NCI-H2029 (cell line): Measurements from ENCODE around the gene RAPGEF1.
"Not testable (repeated sequence)": the region's sequence is repeated elsewhere in the genome, so short reads cannot be mapped to it uniquely, and the experiment has no call there.

Source experiments
- DNase-seq: peaks from one replicate; lab custom pipeline; 2025; lab: John Stamatoyannopoulos, UW

Gene RAPGEF1, protein sequence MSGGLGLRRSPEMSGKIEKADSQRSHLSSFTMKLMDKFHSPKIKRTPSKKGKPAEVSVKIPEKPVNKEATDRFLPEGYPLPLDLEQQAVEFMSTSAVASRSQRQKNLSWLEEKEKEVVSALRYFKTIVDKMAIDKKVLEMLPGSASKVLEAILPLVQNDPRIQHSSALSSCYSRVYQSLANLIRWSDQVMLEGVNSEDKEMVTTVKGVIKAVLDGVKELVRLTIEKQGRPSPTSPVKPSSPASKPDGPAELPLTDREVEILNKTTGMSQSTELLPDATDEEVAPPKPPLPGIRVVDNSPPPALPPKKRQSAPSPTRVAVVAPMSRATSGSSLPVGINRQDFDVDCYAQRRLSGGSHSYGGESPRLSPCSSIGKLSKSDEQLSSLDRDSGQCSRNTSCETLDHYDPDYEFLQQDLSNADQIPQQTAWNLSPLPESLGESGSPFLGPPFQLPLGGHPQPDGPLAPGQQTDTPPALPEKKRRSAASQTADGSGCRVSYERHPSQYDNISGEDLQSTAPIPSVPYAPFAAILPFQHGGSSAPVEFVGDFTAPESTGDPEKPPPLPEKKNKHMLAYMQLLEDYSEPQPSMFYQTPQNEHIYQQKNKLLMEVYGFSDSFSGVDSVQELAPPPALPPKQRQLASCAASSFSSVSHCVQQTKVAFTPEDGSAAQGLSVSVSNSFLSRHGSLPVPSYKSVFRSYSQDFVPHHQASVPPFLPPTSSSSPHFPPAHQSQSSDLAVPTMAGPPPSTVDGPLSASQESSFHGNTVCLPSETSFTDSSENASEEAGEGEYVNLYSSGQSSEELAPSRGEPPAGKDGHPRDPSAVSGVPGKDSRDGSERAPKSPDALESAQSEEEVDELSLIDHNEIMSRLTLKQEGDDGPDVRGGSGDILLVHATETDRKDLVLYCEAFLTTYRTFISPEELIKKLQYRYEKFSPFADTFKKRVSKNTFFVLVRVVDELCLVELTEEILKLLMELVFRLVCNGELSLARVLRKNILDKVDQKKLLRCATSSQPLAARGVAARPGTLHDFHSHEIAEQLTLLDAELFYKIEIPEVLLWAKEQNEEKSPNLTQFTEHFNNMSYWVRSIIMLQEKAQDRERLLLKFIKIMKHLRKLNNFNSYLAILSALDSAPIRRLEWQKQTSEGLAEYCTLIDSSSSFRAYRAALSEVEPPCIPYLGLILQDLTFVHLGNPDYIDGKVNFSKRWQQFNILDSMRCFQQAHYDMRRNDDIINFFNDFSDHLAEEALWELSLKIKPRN (N-terminal part only)

DNA sequence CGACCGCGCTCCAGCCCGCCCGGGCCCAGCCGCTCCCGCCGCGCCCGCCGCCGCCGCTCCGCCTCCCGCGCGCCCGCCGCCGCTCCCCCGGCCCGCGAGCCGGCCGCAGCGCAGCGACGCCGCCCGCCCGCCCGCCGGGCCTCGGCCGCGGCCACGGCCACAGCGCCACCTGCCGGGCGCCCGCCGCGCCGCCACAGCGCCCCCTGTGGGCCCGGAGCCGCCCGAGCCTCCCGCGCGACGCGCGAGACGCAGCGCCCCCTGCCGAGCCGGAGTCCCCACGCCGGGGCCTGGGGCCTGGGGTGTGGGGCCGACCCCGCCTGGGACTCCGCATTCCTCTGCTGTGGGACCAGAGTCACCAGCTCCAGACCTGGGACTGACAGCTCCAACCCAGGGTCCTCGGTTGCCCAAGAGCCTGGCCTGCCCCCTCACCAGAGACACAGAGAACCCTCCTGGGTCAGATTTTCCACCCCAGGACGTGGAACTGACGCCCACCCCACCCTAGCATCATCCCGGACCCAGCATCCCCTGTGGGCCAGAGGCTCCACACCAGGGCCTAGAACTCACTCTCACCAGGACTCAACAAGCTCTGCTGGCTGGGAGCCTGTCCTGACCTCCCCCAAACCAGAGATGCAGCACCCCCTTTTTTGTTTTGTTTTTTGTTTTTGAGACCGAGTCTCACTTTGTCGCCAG lies at the start of gene RAPGEF1:
Gene RAPGEF1 (minus strand): TSS at position 118 of the 690 bp plus-strand sequence. CDS start 246 bp downstream, outside the sequence.
- DNase-seq: peak; percentile 56

DNA sequence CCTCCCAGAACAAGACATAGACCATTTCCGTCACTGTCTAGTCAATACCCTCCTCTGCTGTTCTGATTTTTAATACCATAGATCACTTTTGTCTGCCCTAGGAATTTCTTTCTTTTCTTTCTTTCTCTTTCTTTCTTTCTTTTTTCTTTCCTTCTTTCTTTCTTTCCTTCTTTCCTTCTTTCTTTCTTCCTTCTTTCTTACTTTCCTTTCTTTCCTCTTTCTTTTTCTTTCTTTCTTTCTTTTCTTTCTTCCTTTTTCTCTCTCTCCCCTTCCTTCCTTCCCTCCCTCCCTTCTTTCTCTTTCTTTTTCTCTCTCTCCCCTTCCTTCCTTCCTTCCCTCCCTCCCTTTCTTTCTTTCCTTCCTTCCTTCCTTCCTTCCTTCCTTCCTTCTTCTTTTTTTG lies 49.0 kb upstream of the RAPGEF1 start:
- no peak for DNase-seq

DNA sequence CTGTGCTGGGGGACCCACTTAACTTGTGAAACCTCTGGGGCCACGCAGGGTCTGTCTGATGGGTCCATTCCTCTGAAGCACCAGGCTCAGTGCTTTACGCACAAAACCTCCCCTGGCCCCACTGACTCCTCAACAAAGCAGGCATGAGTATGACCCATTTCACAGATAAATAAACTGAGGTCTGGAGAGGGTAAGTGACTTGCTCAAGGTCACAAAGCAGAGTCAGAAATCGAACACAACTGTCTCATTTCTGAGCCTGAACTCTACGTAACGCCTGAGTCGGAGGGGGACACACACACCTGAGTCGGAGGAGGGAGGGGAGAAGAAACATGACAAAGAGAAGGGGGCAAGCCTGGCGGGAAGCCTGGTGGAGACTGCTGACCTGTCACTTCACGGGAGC lies 48.0 kb upstream of the RAPGEF1 start:
- DNase-seq: no peak

DNA sequence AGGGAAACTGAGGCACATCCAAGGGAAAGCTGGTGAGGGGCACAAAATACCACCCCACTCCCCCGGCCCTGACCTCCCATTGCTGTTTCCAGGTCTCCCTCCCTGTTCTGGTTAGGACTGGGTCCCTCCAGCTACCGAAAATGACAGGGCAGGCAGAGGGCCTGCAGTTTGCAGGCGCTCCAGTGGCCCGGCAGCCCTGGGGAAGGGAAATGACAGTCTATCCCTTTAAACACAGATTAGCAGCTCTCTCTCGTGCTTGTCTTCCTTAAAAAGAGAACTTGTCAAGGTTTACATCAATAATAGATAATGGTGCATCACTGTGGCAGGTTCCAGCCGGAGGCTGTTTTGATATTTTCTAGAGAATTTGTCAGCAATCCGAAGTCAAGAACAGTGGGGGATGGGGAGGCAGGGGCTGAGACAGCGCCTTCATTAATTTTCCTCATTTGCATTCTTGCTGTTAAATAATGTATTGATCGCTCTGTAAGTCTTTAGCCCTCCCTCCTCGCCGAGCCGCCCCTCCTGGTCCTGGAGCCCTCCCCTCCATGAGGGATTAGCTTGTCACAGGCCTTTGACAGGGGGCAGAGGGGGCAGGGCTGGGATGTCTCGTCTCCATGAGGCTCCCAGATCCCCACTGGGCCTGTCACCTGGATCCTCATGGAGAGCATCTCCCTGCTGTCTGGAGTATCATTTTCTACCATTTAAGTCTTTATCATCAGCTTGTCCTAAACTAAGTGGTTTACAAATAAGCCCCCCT lies 45.0 kb upstream of the RAPGEF1 start:
- no peak for DNase-seq

DNA sequence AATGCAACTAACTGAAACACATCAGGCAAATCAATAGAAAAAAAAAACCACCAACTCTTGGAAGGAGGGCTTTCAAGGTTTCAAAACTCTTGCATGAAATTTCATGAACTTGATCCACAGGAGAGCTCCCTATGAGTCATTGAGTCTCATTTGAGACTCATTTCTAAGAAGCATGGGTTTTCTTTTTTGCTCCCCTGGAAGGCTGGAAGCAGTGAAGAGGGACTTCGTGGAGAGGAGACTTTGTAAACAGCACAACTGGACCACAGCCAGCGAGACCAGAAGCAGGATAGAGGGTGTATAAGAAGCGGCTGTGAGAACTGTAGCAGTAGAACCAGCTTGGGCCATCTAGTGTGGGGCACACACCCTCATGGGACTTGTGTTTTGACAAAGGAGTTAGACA lies 41.2 kb upstream of the RAPGEF1 start:
- peak; percentile 41 for DNase-seq

DNA sequence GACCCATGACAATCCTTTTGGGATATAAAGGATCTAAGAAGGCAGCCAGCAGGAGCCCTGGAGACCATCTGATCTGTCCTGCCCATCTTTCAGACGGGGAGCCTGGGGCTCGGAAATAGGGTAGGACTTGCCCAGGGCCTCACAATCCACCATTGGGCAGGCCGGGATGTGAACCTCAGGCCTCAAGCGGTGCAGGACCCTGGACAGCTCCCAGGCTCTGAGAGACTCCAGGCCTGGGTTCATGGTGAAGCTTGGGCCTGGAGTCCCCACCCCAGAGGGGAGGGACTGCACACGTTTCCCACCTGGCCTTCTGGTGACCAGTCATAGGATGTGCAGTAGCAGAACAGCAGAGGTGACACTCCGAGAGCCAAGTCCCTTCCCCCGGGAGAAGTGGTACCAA lies 36.6 kb upstream of the RAPGEF1 start:
- DNase-seq: no peak

DNA sequence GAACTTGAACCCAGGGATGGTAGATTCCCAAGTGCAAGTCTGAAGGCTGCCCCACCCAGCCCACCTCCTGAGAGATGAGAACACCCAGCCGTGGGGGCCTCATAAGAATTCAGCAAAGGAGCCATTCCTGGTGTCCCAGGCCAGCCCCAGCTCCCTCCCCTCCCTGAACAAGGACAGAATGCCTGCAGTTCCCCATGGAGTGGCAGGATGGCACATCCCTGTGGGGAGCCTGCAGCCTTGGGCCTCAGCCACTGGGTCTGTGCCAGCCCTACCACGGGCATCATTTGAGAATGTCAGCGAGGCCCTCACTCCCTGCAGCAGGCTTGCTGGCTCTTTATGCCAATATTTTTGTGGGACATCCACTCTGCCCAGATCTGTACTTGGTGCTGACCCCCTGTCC lies 36.2 kb upstream of the RAPGEF1 start:
- DNase-seq: no peak

- no peak for DNase-seq
Measured at GRCh38 chr9:131774636-131775035, 34.8 kb upstream of the RAPGEF1 start.

- no peak for DNase-seq
Measured at GRCh38 chr9:131773911-131774379, 34.1 kb upstream of the RAPGEF1 start.

DNA sequence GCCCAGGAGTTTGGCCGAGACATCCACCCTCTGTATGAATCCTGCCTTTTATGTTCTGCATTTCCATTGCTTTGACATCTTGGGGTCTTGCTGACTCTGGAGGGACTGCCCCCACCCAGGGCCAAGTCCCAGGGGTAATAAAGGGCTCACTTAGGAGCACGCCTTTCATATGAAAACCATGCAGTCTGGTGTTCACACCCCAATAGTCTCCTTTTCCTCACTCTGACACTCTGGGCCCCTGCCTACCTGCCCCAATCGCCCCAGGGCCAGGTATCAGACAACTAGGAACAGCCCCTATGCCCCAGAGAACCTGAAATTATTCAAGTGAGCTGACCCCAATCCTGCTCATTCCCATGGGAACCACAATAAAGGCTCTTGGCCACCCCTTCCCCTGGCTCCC lies 33.1 kb upstream of the RAPGEF1 start:
- no peak for DNase-seq

DNA sequence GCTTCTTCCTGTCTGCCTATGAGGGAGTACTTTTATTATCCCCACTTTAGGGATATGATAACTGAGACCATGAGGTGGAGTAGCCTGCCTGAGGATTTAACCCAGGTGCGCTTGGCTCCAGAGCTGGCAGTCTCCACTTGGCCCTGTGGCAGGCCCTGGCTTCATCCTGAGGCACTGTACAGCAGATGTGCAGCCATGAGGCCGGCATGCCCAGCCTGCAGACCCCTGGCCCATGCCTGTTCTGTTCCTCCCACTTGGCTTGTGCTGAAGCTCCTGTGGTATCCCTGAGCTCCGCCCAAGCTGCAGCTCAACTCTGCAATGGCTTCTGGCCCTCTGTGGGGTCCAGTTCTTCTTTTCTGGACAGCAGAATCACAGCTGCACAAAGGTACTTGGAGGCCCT lies 31.8 kb upstream of the RAPGEF1 start:
- no peak for DNase-seq

DNA sequence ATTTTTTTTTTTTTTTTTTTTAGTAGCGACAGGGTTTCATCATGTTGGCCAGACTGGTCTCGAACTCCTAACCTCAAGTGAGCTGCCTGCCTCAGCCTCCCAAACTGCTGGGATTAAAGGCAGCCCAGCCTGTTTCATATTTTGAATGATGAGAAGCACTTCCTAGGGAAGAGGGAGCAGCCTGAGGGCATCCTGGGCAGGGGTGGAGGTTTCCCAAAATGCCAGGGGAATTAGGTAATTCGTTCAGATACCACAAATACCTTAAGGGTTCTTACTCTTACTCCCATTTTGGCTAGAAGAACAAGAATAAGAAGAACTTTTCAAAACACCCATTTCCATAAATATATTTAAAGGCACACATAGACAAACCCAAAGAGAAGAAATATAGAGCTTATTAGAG lies 29.5 kb upstream of the RAPGEF1 start:
- no peak for DNase-seq

DNA sequence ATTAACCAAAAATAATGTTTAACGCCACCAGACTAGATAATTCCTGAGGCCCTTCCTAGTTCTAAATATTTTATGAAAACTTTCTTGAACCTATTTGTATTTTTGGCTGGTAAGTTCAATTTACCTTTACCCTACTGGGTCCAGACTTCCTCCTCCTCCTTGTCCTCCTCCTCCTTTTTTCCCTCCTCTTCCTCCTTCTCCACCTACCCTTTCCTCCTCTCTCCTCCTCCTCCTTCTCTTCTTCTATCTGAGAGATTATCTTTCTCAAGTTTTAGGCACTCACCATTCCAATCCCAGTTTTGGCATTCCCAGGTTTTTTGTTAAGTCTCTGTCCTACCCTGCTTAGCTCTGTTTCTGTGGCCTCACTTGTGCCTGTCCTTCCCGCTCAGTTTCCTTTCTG lies 24.7 kb upstream of the RAPGEF1 start:
- no peak for DNase-seq

DNA sequence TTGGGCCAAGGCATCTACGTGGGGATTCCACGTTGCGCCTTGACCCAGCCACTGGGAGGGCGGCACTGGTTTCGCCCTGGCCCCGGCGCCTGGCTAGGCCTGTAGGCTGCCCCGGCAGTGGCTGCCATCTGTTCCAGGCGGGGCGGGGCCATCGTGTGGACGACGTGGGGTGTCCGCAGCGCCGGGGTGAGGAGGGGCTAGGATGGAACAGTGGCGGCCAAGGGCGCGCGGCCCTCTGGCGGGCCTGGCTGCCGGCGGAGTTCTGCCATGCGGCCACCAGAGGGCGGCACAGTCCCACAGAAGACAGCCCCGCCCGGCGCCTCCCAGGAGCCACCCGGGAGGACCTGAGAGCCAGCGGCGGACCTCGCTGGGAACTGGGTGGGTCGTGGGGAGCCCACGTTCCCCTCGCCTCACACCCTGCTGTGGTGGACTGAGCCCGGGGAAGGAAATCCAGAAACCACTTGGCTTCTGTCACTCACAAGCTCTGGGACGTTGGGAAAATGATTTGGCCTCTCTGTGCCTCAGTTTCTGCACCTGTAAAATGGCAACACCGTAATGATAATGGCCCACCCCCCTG lies 22.6 kb upstream of the RAPGEF1 start:
- peak; percentile 64 for DNase-seq

GRCh38 chr9:131759017-131759647 lies 19.3 kb upstream of the RAPGEF1 start:
- no peak for DNase-seq

- DNase-seq: no peak
Measured at GRCh38 chr9:131757549-131757948, 17.7 kb upstream of the RAPGEF1 start.

GRCh38 chr9:131755541-131756198 lies 15.8 kb upstream of the RAPGEF1 start:
- DNase-seq: peak; percentile 86

DNA sequence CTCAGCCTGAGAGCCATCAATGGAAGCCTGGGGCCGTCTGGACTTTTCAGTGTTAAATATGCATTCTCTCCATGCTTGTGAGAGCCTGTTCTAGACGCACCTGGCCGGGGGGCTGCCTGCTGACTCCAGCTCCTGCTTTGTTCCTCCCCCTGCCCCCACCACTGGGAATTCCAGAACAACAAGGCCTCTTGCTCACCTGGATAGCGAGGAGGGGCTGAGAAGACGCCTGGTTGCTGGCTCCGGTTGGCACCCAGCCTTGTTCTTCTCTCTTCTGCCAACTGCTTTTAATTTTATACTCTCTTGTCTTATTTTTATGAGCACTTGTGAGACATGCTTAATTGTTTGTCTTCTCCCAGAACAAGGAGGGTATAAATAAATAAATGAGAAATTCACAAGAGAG lies 15.0 kb upstream of the RAPGEF1 start:
- peak; percentile 49 for DNase-seq

- DNase-seq: not testable (repeated sequence)
Measured at GRCh38 chr9:131753751-131754150, 13.9 kb upstream of the RAPGEF1 start.
